C4-2B (cell line): Measurements from ENCODE around the gene COX6B2.

Source experiments
- CTCF ChIP-seq: fragments of 450-650 bp; conservative IDR thresholded peaks from 2 replicates; pipeline ENCODE4 v1.5.1; 2017; ENCODE audit warnings: mild to moderate bottlenecking
- ZFX ChIP-seq: fragments of 450-650 bp; IDR thresholded peaks from 2 replicates; pipeline ENCODE4 v1.6.1; 2017

- TF ChIP-seq CTCF (no peak), ZFX (no peak)
These were observed 12.3 kb upstream of the COX6B2 start for GRCh38 chr19:55366790-55367189.
